Measurements from ENCODE around the gene SPOCK1.

The SPOCK1 gene

DNA sequence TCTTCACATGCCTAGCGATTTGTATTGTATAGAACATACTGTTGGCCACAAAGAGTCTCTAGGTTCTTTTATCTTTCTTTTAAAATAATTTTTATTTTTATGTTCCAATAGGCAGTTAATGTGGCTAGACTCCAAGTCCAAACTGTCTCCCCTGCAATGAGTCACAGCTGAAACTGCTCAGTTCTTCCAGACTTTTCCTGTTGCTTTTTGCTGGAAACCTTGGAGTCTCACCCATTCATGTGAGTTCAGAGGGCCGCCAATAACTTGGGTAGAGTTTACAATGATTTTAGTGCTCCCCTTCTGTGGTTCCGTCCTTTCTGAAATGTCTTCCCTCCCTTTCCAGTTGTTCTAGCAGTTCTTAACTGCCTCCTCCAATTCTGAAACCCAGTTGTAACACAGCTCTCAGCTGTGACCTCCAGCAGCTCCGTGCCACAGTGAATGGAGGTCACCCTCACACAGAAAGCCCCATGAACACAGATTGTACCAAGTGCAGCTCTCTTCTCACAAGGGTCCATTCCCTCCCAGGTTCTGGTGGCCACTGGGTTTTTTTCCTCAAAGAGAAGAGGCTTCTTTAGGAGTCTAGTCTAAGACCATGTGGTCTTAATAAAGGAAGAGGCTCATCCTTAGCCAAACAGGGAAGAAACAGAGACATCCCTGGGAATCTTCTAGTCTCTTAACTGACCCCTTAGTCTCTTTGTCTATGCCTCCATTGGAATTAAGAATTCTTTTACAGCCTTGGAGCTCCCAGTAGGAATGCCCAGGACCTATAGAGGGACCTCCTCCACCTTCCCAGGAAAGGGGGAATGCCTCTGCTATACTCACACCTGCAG lies 198.5 kb downstream of the SPOCK1 start:
- peak; percentile 59 for FAIRE-seq
- DNase-seq (ENCODE audit: low spot score), result peak; percentile 29

DNA sequence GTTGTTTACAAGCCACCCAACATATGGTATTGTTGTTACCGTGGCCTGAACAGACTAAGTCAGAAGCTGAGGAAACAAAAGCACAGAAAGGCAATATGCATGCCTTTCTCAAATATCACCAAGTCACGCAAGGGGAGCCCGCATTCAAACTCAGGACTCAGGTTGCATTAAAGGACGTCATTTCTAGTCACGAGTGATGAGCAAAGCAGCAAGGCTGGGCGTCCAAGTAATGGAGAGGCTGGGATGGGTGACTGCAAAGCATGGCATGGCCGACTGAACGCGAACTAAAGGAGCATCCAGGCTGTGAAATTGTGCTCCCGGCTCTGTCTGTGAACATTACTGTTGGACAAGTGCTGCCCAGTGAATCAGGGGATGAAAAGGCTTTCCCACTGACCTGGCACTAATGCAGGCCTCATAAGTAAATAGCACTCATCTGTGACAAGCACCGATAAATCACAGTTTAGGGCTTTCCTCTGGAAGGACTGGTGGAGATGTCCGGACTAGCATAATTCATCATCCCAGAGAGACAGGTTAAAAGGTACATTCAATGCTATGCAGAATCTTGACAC lies 202.8 kb downstream of the SPOCK1 start:
- FAIRE-seq, result peak; percentile 93

DNA sequence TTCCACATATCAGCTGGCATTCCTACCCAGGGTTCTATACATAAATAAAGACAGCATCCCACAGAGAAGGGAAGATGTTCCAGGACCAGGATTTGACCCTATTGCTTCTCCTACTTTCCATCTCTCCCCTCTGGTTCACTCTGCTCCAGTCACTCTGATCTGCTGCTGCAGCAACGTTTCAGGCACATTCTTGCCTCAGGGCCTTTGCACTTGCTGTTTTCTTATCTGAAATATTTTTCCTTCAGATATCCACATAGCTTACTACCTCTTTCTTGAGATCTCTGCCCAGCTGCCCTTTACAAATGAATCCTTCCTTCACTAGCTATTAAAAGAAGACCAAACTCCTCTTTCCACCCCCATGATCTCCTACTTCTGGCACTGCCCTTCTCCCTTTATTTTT lies 204.5 kb downstream of the SPOCK1 start:
- FAIRE-seq (no peak), DNase-seq (ENCODE audit: low spot score) (no peak)

More for the DNA sequence above, 202.8 kb downstream of the SPOCK1 start:
- peak; percentile 90 for DNase-seq (ENCODE audit: low spot score)

DNA sequence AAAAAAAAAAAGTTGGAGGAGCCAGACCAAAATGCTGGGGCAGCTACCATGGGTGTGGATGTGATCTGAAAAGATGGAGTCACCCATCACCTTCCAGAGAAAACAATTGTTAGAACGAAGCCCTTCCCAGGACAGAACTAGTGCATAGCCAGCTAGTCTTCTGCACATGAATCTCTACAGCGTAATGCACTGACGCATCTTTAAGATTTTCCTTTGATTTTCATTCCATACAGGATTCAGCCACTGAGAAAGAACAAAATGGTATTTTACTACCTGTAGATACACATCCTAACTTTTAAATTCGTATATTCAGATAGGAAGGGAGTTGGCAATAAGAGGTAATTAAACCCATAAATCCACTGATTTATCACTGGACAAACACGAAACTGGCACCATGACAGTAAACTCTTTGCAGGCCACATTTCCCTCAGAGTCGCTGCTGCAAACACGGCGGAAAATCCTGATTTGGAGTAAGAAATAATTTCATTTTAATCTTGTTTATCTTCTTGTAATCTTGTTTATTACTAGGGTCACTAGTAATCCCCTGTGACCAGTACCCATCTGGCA lies 206.6 kb downstream of the SPOCK1 start:
- FAIRE-seq, result no peak
- DNase-seq (ENCODE audit: low spot score), result no peak

DNA sequence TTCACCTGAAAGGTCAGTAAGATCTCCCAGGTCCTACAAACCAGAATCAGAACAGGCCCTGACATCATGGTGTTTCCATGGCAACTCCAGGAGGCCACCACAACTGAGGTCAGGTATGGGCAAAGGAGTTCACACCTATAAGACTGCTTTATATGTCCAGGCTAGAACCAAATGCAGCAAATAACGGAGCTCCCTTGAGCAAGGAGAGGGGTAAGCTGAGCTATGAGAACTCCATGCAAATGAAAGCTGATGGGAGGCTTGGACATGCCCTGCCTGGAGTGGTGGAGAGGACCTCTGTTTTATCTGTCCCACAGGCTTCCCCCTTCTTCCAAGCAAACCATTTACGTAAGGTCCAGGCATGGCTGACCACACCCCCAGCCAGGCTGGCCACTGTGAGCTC lies 207.7 kb downstream of the SPOCK1 start:
- FAIRE-seq (no peak), DNase-seq (ENCODE audit: low spot score) (no peak)

DNA sequence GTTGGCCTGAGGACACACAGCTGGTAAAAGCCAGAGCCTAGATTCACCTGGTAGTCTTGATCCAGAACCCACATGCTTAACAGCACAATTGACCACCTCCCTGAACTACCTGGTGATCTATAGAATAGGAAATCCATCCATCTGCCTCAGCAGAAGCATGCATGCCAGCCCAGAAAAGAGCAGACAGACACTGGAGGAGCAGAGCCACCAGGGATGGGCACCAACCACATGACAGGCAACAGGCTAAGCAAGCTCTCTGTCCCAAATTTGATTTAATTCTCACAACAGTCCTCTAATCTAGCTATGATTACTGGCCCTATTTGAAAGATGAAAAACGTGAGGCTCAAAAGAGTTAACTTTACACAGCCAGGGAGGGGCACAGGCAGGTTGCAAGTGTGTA lies 208.1 kb downstream of the SPOCK1 start:
- FAIRE-seq, result no peak
- DNase-seq (ENCODE audit: low spot score), result no peak

DNA sequence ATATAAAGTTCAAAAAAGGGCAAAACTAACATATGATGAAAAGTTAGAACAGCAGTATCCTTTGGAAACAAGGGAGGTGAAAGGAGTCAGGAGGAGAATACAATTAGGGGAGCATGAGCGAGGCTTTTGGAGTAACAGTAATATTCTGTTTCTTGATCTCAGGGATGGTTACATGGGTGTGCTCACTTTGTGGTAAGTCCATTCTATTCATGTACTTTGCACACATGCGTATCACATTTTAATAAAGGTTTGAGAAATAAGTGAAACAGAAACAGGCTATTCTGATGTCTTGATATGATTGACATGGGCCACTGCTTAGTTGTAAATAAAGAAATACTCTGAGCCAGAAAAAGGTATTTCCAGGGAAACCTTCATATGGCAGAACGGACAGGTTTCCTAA lies 208.8 kb downstream of the SPOCK1 start:
- no peak for DNase-seq (ENCODE audit: low spot score)
- no peak for FAIRE-seq

DNA sequence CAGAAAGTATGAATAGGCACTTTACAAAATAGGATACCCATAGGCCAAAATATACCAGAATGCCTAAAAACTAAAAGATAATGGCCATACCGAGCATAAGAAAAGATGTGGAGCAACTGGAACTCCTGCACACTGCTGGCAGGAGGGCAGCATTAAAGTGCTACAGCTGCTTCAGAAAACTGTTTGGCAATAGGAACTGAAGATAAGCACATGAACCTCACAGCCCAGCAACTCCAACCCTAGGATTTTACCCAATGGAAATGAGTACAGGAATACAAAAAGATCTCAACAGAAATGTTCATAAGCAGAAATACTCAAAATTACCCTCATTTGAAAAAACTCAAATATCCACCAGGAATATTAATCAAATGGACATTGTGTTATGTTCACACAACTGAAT lies 209.3 kb downstream of the SPOCK1 start:
- DNase-seq (ENCODE audit: low spot score), result no peak
- no peak for FAIRE-seq

DNA sequence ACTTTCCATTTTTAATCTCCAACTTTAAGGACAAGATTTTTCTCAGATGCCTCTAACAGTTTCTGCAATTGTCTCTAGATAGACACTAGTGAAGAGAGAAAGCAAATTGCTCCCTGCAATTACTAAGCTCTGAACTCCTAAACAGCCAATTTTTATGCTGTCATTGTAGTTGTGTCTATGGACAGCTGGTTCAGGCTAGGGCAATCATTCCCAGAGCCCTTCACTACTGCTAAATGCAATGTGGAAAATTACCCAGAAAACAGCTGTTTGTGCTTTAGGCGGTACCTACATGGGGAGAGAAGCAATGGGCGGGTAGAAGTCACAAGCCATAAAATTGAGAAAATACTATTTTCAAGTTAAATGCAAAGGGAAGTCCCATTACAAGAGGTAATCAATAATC lies 211.6 kb downstream of the SPOCK1 start:
- DNase-seq (ENCODE audit: low spot score) (no peak), FAIRE-seq (no peak)

DNA sequence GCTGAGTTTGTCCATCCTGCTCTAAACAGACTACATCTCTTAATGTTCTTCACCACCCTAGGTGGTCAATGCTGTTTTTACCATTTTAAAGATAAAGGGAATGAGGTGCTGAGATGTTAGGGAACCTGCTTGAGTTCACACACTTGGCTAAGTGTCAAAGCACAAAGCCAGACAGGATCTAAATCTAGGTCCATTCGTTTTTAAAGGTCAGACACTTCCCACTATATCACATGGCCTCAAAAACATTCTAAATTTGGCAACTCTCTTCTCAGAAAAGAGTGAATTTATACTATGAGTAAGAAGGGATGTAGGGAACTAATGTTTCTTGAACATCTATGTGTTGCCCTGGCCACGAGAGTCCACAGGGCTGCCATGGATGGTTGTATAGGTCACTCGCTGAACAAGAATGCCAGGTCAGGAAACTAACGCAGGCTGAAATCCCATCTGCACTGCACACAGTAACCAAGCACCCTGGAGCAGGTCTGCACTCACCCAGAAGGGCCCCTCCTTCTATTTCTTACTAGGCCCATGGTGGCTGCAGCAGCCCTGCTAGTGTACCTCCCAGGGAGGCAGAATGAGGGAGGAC lies 213.0 kb downstream of the SPOCK1 start:
- FAIRE-seq (no peak), DNase-seq (ENCODE audit: low spot score) (no peak)

DNA sequence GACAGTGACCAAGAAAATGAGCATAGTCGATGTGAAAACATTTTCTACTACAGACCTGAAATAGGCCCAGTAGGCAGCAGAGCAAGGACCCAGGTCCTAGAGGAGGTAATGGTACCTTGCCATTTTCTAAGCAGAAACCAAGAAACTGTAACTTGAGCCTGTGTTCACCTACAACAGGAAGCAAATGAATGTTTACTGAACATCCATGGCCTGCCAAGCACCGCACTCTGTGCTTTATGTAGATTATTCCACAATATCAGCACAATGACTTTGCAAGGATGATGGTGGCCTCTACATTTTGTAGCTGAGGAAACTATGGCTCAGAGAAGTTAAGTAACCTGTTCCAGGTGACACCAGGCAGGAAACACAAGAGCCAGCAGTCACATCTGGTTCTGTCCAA lies 215.3 kb downstream of the SPOCK1 start:
- DNase-seq (ENCODE audit: low spot score) (no peak), FAIRE-seq (no peak)

DNA sequence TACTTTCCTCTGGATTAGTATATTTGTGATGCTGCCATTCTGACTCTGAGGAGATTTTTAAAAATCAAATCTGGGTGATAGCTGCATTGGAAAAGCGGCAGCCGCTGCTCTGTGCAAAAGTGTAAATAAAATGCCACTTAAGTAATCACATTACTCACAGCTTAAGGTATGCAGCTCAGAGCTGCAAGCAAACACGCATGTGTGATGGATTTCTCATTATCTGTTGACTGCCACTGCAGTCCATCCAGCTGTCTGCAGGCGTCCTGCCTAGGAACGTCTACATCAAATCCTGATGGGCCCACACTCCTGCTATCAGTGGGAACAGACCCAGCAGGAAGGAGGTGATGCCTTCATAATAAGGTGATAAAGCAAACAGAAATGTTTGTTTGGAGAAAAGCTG lies 216.9 kb downstream of the SPOCK1 start:
- no peak for DNase-seq (ENCODE audit: low spot score)
- FAIRE-seq, result no peak

DNA sequence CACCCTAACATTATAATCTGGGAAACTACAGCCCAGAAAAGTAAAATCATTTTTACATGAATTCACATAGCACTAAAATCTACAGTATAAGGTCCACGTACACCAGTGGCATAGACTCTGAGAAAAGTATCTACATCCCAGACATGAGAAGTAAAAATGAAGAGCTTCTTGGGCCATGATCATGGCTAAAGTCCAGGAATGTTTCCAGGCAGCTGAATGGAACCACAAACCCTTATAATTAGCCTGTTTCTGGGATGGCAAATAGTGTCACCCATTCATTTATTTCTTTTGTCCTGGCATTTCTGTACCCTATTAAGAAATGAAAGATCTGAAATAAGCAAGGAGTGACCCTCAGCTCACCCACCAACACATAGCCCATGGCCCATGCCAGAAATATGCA lies 217.9 kb downstream of the SPOCK1 start:
- no peak for FAIRE-seq
- no peak for DNase-seq (ENCODE audit: low spot score)

DNA sequence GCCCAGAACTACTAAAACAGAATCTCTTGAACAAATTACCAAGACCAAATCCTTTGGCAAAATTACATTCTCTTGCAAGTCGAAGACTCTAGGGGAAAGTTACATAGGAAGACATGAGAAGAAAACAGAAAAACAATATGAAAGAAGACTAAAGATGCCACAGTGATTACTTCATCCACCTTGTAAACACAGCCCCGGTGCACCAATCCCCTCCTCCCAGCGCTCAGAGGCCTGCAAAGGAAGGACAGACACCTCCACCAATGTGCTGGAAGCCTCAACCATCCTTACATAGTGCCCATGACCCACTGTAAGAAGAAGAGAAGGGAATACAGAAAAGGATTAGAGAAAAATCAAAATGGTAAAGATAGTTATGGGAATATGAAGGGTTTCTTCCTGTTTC lies 218.5 kb downstream of the SPOCK1 start:
- FAIRE-seq, result no peak
- no peak for DNase-seq (ENCODE audit: low spot score)

DNA sequence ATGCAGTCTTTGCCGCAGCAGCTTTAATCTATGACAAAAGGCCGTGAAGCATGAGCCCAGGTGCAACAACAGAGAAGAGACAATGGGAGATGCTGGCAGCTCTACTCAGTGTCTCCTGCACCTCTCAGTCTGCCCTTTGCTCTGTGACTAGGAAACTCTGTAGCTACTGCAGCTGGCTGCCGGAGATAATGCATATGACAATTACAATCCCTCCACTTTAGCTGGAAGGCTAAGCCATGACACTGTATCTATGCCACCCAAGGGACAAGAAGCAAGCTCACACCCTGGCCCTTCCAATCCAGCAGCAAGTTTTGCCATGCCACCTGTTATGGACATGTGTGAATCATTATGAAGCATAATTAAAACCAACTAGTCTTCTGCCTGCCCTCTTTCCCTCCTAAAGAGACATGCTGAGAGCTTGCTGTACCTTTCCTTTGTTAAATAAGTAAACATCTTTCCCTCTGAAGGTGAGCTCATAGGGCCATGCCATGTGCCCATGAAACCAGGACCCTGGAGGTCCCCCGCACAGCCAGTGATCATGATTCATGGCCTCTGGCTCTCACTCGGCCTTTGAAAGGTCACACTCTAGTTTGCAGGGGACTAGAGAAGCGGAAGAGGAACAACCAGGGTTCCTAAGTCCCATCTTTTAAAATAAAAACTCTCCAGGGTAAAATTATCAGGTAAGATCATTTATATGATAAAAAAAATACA lies 219.4 kb downstream of the SPOCK1 start:
- no peak for FAIRE-seq
- no peak for DNase-seq (ENCODE audit: low spot score)

DNA sequence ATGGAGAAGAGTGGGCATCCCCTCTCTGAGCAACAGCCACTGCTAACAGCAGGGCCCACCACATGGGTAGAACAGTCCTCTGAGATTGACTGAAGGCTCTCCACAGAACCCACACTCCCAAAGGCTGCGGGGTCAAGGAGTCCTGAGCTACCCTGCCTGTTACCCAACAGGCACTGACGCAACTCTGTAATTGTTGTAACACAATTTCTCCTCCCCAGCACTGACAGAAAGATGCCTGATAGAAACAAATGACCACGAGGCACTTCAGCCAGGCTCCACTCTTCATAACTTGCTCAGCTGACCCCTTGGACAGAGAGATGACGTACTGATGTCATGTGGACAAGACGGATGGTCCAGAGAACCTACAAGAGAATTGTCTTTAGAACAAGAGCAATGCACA lies 220.7 kb downstream of the SPOCK1 start:
- no peak for FAIRE-seq
- no peak for DNase-seq (ENCODE audit: low spot score)

DNA sequence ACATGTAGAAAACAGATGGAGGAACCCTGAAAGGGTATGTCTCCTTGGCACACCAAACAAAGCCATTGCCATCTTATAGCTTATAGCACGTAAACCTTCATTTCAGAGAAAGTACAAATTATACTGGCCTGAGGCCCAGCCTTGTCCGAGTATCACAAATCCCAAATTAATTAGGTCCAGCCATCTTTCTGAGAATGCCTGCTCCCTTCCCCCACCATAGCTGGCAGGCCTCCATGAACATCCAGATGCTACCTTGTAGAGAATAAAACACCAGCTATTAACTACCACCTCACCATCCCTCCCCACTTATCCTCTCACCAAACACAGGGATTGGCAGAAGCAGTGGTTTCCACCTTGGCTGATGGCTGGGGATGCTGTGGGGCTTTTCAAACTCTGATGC lies 224.0 kb downstream of the SPOCK1 start:
- no peak for DNase-seq (ENCODE audit: low spot score)
- no peak for FAIRE-seq

DNA sequence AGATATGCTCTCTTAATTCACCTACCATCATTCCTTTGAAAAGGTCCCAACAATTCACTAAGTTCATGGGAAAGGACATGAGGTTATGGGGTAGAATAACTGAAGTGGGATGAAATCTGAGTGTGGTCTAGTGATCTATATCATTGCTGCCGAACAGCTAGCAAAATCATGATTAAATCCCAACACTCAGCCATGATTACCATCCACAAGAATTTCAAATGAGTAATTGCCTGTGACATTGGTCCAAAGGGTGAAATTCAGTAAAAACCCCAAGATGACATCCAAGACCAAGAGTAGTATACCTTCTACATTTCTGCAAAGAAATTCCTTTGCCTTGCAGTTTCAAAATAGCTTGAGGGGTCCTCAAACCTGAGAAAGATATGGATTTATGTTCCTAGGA lies 225.6 kb downstream of the SPOCK1 start:
- DNase-seq (ENCODE audit: low spot score), result peak; percentile 74

DNA sequence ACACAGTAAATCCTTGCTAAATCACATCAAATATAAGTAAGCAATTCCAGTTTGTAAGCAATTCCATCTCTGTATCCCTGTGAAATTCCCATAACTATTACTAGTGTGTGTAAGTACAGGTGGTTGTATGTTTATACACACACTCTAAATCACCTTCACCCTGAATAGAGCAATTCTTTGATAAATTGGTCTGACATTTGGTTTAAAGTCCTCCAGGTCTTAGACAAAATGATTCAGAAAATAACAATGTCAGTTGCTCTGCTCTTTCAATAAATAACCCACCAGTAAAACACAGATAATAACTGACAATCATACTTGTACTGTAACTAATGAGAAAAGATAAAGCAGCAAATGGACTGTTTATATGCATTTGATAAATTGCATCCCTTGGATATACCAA lies 226.3 kb downstream of the SPOCK1 start:
- FAIRE-seq (no peak), DNase-seq (ENCODE audit: low spot score) (no peak)

More for the DNA sequence above, 225.6 kb downstream of the SPOCK1 start:
- peak; percentile 93 for FAIRE-seq

DNA sequence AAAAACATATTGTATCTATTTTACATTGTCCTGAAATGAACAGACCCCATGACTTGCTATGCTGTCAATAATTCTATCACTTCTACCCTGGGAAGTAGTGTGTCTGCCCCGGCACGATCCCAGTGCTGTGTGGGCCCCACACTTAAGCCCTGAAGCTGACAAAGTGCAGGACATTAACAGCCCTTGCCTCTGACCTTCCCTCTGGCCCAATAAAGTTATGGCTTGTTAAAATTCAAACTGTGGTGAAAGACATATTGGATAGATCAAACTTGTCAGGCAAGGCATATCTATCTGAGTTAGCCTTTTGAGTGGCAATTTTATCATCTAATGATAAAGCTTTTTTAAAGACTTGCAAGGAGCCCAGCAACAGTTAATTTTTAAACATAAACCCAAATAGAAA lies 229.2 kb downstream of the SPOCK1 start:
- FAIRE-seq, result no peak

DNA sequence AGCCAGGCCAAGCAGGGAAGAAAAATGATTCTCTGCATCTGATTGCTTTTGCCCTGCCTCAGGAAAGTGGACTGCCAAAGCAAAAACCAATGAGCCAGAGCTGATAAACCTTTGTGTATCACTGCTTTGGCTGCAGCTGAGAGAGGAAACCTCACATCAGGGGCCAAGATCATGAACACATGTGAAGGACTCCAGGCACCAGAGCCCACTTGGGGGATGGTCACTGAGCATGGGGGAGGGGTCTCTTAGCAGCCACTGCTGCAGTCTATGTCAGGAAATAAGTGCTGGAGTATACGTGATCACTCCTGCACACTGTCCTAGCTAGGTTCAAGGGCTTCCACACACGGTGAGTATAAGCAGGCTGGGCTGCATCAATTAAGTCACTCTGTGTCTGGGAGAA lies 229.9 kb downstream of the SPOCK1 start:
- no peak for FAIRE-seq
- DNase-seq (ENCODE audit: low spot score), result no peak

More for the DNA sequence above, 229.2 kb downstream of the SPOCK1 start:
- DNase-seq (ENCODE audit: low spot score), result no peak

DNA sequence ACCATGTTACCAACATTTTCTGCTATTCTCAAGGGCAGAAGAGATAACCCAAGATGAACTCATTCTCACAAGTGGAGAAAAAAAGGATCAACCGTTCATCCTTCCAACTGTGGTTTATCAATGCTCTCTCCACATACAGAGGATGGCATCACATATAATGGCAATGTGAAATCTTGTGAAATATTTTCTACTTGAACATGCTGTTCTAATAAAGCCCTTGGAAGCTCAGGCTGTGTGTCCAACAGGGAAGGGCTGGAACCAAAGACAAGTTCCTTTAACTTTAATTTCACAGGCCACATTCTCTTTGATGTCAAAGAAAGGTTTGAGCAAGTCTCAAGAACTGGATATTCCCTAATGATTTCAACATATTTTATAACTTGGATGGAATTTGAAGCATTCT lies 230.5 kb downstream of the SPOCK1 start:
- DNase-seq (ENCODE audit: low spot score), result no peak
- no peak for FAIRE-seq
